Lung microvascular endothelial cell (primary cell): ENCODE data around the gene LDLRAD4. TPM values are rescaled to one million over a fixed set of nuclear protein-coding genes. Genes with fewer than 3 reads are reported as not detected.

Experiments
- DNase-seq, 2 donors: peaks; one replicate each; pipeline versions ENCODE4 v3.0.0 to v3.0.0-alpha.2; 2010; ENCODE audit warnings: low read depth in 2 of 2
- total RNA-seq: library from RNA; depleted of rRNA; stranded (reverse); fragments of >200 nt; gene quantifications from 2 replicates; pipeline ENCODE4 v1.2.1, GENCODE V29; 2014

LDLRAD4 gene
- total RNA-seq, 1 donor from 2014 or later: 22.2 TPM

GRCh38 chr18:13382954-13383827, 164.6 kb downstream of the LDLRAD4 start:
- DNase-seq: no peak

DNA sequence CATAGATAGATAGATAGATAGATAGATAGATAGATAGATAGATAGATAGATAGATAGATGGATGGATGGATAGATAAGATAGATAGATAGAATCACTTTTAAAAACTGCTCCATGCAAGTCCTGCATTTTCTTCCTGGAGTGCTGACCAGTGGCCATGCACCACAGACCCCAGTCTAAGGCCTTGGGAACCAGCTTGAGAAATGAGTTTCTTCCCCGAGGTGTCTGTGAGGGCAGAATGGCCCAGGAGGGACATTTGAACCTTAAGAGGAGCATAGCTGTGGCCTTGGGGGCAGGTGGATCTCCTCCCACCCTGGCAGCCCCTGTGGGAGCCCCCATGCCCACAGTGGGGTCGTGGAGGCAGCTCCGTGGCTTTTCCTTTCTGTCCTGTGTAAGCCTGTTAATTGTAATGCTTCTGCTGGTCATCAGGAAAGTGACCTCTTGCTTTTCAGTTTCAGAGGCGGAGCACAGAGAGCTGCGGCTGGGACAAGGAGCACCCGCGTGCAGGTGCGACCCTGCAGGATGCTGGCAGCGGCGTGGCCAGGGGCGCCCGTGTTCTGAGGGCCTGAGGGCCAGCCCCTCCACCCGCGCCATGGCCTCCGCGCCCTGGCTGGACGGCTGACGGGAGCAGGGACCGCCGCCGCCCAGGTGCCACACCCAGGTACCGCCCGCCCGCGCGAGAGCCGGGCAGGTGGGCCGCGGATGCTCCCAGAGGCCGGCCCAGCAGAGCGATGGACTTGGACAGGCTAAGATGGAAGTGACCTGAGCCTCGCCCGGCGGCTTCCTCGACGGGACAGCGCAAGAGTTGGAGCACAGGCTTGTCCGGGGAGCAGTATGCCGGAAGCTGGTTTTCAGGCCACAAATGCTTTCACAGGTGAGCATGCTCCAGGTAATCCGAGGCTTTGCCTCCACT, 168.6 kb downstream of the LDLRAD4 start:
- DNase-seq: no peak

GRCh38 chr18:13387855-13388548, 169.4 kb downstream of the LDLRAD4 start:
- DNase-seq: peak in 1 of 2 donors; percentile 19

DNA sequence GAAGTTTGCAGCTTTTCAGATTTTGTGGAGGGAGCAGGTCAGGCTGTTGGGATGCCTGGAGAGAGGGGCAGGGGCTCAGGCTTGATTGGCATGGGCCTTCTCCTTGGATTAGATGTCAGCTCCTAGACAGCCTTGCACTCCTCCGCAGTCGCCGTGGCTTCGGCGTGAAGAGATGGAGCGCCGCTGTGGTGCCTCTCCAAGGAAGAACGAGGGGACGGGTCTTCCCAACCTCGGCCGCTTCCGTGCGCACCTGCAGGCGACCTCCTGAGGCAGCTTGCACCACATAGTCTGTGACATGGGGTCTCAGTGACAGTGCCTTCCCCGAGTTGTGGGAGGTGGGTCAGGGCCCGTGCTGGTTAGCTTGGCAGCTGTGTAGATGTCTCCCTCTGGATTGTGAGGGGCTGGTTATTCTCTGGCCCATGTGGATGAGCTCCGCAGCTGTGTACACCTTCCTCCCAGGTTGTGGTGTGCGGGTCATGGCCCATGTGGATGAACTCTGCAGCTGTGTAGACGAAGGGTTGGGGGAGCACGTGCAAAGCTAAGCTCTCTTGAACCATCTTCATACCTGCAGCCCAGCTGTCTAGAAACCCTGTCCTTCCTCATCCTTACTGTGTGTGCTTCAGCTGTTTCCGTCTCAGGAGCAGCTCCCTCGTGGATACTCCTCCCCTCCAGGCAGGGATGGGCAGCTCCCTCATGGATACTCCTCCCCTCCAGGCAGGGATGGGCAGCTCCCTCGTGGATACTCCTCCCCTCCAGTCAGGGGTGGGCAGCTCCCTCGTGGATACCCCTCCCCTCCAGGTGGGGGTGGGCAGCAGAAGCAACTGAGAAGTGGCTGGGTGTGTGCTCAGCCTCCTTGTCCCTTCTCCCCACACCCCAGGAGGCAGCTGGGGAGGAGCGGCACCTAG, 170.3 kb downstream of the LDLRAD4 start:
- DNase-seq: no peak

GRCh38 chr18:13389491-13390131, 171.1 kb downstream of the LDLRAD4 start:
- DNase-seq: no peak

GRCh38 chr18:13390196-13390595, 171.6 kb downstream of the LDLRAD4 start:
- DNase-seq: no peak

DNA sequence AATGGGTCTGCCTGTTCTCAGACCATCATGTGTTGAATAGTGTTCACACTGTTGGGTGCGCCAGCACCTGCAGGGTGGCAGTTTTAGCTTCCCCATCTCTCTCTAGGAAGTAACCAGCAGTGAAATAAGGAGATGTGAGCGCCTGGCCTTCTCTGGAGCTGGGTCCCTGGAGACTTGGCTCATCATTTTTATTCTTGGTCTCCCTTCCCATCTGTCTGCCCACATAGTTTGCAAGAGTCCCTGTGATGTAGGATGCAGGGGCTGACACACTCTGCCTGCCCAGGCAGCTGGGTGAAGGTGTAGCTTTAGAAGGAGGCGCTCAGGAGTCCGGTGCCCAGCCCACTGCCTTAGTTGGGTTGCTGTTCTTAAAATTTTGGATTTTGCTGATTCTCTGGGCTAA, 172.2 kb downstream of the LDLRAD4 start:
- no peak for DNase-seq

- DNase-seq: no peak
Measured at GRCh38 chr18:13392029-13392750, 173.6 kb downstream of the LDLRAD4 start.

DNA sequence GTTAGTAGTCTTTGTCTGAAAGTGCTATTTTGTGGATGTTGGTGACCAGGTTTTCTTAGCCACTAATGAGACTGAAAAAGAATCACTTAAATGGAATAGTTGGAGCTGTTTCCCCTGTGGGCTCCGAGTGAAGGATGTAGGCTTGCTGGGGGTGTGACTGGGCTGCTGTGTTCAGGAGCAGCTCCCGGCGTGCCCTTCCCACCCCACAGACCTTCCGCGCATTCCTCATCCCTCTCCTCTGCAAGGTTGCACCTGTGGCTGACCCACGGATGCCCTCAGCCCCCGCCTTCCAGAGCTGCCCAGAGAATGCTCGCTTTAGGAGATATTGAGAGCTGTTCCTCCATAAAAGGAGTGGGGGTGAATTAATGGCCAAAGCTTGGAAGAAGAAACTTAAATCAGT, 174.3 kb downstream of the LDLRAD4 start:
- DNase-seq: no peak

DNA sequence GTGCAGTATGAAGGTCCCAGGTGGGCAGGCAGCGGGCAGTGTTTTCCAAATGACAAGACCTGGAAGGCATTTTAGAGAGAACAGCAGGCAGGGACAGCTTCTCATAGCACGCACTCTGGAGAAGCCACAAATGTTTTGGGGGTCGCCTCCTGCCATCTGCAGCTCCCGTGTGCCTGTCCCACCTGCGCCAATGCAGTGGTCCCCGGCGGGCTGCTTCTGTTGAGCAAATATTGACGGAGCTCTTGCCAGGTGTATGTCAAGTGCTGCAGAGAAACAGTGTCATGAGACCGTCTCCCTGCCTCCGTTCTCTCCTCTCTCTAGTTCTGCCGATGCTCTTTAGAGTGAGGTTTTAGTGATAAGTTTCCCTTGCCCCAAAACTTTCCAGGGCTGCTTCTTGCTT, 174.8 kb downstream of the LDLRAD4 start:
- DNase-seq: no peak

GRCh38 chr18:13394801-13395200, 176.2 kb downstream of the LDLRAD4 start:
- no peak for DNase-seq

DNA sequence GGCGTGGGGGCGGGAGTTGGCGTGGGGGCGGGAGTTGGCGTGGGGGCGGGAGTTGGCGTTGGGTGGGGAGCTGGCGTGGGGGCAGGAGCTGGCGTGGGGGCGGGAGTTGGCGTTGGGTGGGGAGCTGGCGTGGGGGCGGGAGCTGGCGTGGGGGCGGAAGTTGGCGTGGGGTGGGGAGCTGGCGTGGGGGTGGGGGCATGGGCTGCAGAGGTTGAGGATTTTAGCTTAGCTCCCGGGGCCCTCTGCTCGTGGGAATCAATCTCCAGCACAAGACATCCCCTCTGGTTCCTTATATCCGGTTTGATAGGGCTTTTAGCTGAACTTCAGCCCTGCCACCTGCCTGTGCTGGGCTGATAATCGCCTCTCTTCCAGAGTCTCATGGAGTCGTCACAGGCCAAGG, 177.0 kb downstream of the LDLRAD4 start:
- no peak for DNase-seq

- DNase-seq: no peak
Measured at GRCh38 chr18:13397504-13398163, 179.1 kb downstream of the LDLRAD4 start.

DNA sequence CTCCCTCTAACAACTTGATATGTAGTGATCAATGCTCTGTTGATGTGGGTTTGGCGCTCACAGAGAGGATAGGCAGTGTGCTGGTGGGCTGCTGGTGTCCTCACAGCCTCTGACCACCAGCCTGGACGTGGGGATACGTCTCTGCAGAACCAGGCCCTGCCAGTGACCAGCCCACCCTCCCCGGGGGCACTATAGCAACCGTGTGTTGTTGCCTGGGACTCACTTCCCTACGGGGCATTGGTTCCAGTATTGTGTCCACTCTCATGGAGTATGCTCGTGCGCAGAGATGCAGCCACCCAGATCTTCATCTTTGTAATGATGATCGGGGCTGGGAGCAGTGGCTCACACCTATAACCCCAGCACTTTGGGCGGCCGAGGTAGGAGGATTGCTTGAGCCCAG, 180.1 kb downstream of the LDLRAD4 start:
- no peak for DNase-seq

DNA sequence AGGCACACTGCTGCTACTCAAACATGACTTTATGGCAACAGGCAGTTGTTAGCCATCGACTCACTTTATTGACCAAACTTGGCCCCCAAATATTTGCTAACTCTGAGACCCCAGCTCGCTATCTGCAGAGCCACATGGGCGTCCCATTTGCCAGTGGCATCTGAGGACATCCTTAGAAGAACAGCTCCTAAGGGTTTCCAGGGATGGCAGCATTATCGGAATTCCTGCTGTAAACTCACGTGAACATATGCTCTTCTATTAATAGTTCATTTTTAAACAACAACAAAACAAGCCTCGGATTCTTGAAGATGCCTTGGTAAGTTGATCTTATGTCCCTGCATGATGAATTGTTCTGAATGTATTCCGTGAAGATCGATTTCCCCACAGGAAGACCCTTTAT, 181.0 kb downstream of the LDLRAD4 start:
- DNase-seq: no peak

DNA sequence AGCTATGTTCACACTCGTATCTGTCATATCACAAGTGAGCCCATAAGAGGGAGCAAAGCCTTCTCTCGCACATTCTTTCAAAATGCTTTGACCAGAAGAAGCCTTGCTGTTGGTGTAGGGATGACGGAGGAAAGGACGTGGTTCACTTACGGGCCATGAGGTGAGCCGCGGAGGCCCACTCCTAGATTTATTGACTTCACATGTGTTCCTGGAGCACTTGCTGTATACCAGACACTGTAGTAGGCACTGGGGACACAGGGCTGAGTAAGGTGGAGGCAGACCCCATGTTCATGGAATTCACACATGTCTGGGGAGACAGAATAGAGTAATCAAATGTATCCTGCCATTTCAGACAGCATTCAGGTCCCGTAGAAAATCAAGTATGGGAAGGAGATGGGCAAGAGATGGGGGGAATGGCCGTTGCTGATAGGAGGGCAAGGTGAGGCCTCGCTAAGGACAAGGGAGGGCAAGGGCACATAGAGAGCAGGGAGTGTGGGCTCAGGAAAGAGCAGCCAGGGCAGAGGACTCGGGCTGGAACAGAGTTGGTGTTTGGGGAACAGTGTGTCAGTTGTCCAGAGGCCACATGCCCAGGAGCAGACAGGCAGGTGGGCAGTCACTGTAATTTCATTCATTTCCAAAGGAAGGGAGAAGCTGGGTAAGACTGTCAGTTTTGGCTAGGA, 182.2 kb downstream of the LDLRAD4 start:
- DNase-seq: no peak

GRCh38 chr18:13401404-13401803, 182.8 kb downstream of the LDLRAD4 start:
- no peak for DNase-seq

- no peak for DNase-seq
Measured at GRCh38 chr18:13401826-13402225, 183.3 kb downstream of the LDLRAD4 start.
